Sigmoid colon (tissue), 4 donors: ENCODE results near the gene MCC.

ENCODE experiments used
- CTCF ChIP-seq, 4 experiments: fragments of 450-650 bp in 3 of 4; fragments of 200-600 bp in 1 of 4; IDR thresholded peaks; one replicate each; pipeline ENCODE4 v1.5.1; 2016 to 2019; ENCODE audit warnings: antibody characterized with exemption in 4 of 4, mild to moderate bottlenecking in 3 of 4, moderate library complexity in 2 of 4
- EP300 ChIP-seq, 4 donors: sonication (generic); formaldehyde crosslinking; IDR thresholded peaks; one replicate each; pipeline ENCODE4 v1.6.1; 2017; ENCODE audit warnings: antibody characterized with exemption in 4 of 4
- POLR2A ChIP-seq, 2 donors: fragments of 450-650 bp; IDR thresholded peaks; one replicate each; pipeline ENCODE4 v1.6.1; 2016; ENCODE audit warnings: antibody characterized with exemption in 2 of 2, mild to moderate bottlenecking in 2 of 2, moderate library complexity in 2 of 2
- POLR2AphosphoS5 ChIP-seq, 4 donors: sonication (generic); formaldehyde crosslinking; IDR thresholded peaks; one replicate each; pipeline ENCODE4 v1.6.1; 2017; ENCODE audit warnings: antibody characterized with exemption in 4 of 4

GRCh38 chr5:113451797-113452196 lies 36.5 kb downstream of the MCC start:
- TF ChIP-seq CTCF (IDR thresholded peaks at IDR 0.05), result no peak
- no peak for TF ChIP-seq POLR2A (IDR thresholded peaks at IDR 0.05)
- TF ChIP-seq POLR2AphosphoS5 (IDR thresholded peaks at IDR 0.05), result no peak
- TF ChIP-seq EP300 (IDR thresholded peaks at IDR 0.05), result no peak
